HG02571 (cell line): ENCODE results near the gene FMNL2.

Experiments
- ATAC-seq: cut with Tn5 transposase; IDR thresholded peaks from one replicate; pipeline ENCODE4 v1.9.1; 2021; ENCODE audit warnings: mild to moderate bottlenecking, moderate library complexity; ENCODE audit not compliant: unreplicated experiment

FMNL2 gene

DNA sequence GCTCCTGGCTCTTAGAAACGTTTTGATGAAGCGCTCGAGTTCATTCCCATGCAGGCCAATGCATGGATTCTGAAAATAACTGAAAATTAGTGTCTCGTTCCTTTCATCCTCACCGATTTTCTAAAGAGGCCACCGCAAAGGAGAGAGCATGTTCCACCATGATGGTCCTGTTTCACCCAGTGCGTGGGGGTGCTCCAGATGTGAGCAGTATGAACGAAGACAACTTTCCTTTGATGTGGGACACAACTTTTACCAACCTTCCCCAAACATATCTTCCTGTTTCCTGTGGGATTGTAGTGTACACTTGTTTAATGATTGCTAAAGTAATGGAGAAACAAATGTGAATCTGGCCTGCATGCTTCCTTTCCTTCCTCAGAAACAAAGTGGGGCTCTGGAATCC is 267.8 kb downstream of the FMNL2 start:
- ATAC-seq, result no peak

DNA sequence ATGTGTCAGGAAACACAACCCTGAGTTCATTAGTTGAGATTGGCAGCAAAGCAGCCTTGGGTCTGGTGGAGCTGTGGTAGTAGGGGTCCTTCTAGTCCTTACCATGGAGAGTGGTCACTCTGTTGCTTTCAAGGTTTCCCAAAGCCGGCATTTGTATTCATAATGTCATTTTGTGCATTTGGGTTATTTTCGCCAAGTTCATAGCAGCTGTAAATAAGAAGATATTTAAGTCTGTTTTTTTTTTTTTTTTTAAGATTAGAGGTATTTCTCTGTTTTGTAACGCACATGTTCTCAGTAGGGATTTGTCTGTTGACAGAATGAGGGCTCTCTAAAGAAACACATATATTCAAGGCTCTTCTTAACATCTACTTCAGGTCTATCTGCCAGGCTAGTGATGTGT is 268.2 kb downstream of the FMNL2 start:
- no peak for ATAC-seq

- no peak for ATAC-seq
These were observed 271.1 kb downstream of the FMNL2 start for GRCh38 chr2:152606081-152606480.

GRCh38 chr2:152606941-152607340 is 272.0 kb downstream of the FMNL2 start:
- ATAC-seq, result no peak

- no peak for ATAC-seq
These were observed 272.9 kb downstream of the FMNL2 start for GRCh38 chr2:152607793-152608300.

DNA sequence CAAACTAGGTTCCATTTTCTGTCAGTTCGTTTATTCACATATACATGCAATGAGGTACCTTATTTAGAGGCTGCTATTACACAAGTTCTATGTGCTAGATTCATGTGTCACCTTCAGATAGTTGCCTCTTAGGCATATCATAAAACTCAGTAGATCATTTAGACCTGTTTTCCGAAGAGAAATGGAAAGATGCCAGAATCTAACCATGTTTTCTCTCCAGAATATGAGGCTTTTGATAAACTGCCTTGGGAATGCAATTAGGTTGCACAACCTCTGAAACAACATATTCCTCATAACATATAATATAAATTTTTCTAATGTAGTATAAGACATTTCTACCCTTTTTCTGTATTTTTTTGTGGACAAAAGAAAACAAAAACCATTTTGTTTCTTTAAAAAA is 274.2 kb downstream of the FMNL2 start:
- no peak for ATAC-seq

DNA sequence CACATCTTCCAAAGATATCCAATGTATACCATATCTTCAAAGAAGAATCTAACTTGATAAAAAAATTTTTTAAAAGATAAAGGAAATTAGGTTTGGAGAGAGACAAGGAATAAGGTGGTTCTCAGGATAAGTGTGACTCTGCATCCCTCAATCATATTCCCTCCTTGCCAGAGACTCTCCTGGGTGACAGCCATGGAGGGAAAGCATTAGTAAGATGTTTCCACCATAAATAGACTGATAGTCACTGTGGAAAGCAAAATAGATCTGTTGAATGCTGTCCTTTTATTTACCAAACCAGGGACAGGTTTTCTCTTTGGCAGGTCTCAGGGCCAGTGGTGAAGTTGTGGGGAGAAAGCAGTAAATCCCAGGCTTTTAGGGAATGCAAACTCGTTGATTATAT is 274.7 kb downstream of the FMNL2 start:
- ATAC-seq, result no peak

- peak; percentile 78 for ATAC-seq
These were observed 276.7 kb downstream of the FMNL2 start for GRCh38 chr2:152611458-152612231.

GRCh38 chr2:152613235-152613634 is 278.3 kb downstream of the FMNL2 start:
- no peak for ATAC-seq

DNA sequence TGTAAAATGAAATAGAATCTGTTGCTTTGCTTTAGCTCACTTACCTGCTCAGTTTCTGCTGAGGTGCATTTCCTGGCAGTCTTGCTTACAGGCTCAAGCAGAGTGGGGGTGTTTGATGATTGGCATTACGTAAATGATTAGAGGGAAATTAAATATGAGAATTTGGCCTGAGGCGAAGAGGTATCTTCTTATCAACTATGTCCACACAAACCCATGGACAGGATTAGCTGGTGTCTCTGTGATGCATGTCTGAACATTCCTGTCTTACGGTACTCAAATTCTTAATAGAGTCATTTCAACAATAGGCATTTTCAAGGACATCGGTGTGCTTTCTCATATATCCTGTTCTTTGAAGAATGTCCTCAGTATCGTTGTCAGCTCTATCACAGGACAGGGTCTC is 280.2 kb downstream of the FMNL2 start:
- ATAC-seq, result no peak

- ATAC-seq, result no peak
These were observed 282.6 kb downstream of the FMNL2 start for GRCh38 chr2:152617456-152618192.

DNA sequence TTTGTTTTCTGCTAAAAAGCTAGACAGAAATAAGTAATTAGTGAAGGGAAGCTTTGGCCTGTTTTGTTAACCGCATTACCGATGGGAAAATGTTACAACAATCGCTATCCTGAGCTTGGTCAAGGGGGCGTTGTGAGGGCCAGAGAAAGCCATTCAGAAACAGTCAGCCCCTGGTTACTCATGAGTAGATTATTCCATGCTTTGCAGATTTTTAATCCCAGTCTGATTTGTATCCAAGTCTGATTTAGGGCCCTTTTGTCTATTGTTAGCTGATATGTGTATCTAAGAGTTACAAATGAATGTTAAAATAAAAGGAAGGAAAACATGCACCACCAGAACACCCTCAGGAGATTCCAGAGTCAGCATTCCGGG is 283.2 kb downstream of the FMNL2 start:
- ATAC-seq, result no peak

- no peak for ATAC-seq
These were observed 285.2 kb downstream of the FMNL2 start for GRCh38 chr2:152620208-152620607.

GRCh38 chr2:152620985-152621384 is 286.0 kb downstream of the FMNL2 start:
- no peak for ATAC-seq

GRCh38 chr2:152622219-152622618 is 287.2 kb downstream of the FMNL2 start:
- no peak for ATAC-seq

DNA sequence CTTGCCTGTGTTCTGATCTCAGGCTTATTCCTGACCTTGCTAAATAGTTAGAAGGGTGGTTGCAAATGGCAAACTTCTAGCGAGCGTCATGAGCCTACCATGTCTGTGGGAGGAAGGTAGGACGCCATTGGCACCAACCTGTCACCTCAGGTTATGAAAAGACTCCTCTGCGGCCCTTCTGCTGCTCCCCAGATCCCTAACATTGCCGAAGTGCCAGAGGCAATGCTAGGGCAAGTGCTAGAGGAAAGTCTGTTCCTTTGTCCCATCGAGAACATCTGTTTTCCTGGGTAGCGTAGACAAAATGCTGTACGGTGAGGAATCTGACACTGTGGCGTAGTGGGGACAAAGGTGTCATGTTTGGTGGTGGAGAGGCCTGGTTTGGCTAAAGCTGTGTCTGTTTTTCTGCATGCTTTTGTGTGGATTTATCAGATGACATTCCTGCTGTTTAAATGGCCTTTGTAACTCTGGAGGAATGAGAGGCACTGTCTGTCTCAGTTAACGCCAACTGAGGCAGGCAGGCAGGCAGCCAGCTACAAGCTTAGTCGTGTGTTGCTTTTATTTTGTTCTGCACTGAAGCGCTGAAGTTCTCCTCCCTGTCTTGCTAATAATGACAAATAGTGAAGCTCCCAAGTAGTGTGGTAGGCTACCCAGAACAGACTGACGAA is 288.2 kb downstream of the FMNL2 start:
- ATAC-seq, result no peak

DNA sequence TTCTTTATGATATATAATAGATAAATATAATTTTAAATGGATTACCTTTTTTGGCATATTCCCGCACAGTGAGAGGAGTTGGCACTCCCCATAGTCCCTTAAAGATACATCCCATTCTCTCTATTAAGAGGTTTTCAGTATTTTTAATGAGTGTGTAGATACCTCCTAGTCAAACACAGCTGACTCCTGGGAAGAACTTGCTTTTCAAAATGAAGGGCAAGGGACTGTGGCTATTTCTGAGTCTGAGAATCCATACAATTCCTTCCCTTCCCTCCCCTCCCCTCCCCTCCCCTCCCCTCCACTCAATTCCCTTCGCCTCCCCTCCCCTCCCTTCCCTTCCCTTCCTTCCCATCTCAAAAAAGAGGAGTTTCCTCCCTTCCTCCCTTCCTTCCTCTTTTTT is 288.8 kb downstream of the FMNL2 start:
- no peak for ATAC-seq

- ATAC-seq, result no peak
These were observed 289.8 kb downstream of the FMNL2 start for GRCh38 chr2:152624805-152625204.

DNA sequence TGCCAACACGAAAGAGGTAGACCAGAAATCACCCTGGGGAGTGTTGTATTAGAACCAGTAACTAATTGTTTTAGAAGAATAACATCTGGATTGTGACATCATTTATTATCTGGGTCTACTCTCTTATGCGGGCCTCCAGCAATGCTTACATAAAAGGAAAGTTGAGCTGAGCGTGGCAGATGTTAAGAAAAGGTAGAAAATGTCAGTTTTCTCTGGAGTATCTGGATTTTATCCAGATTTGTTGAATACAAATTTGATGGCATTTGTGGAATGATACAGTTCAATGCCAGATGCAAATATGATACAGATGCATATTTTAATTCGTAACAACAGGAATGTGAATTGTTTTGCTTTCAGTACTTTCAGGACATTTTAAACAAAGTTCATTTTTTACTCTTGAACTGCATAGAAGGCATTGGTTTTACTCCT is 292.0 kb downstream of the FMNL2 start:
- ATAC-seq, result no peak

DNA sequence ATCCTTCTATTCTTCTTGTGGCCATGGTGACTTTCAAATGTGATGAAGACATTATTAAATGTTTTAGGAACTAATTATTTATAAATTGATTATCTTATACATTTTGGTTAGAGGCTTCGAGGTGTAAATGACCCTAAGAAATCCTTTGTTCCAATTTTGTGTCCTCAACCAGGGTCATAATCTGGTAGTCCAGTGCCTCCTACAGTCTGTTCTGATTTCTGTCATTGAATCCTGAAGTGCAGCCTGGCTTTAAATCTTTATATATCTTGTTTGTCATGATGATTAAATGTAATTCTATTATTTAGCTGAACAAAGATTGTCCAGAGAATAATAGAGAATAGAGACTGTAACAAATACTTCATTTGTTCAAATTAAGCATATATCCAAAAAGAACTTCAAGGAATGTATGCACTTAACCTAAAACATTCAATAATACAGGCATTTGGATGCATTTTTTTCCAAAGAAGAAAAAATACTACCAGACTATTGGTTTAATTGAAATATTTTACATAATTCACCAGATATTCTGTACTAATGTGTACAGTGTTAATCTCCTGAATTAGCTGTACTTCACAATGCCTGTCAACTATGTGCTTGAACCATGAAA is 292.5 kb downstream of the FMNL2 start:
- no peak for ATAC-seq

DNA sequence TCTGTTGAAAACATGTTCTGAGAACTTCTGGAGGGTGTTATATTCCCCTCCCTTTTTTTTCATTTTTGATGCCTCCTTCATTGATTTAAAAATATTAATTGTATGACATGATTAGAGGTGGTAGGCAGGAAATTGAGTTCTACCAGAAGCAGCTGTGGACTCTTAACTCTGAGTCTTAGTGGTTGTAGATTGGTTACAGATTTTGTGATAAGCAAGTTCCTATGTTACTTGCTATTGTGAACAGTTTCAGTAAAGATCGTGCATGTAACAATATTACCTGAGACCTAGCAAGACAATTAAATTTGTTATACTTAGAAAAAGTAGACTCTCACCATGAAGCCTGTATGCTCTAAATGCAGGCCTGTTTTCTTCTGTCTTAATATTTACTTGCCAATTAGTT is 294.2 kb downstream of the FMNL2 start:
- ATAC-seq, result no peak
